ENCODE data around the gene DDX5. TPM values are rescaled to one million over a fixed set of nuclear protein-coding genes. Genes with fewer than 3 reads are reported as not detected.
"Not testable (repeated sequence)": the region's sequence is repeated elsewhere in the genome, so short reads cannot be mapped to it uniquely, and the experiment has no call there.

The DDX5 gene
- total and polyA plus RNA-seq, 9 donors = 372 to 750 (median 559) TPM

DNA sequence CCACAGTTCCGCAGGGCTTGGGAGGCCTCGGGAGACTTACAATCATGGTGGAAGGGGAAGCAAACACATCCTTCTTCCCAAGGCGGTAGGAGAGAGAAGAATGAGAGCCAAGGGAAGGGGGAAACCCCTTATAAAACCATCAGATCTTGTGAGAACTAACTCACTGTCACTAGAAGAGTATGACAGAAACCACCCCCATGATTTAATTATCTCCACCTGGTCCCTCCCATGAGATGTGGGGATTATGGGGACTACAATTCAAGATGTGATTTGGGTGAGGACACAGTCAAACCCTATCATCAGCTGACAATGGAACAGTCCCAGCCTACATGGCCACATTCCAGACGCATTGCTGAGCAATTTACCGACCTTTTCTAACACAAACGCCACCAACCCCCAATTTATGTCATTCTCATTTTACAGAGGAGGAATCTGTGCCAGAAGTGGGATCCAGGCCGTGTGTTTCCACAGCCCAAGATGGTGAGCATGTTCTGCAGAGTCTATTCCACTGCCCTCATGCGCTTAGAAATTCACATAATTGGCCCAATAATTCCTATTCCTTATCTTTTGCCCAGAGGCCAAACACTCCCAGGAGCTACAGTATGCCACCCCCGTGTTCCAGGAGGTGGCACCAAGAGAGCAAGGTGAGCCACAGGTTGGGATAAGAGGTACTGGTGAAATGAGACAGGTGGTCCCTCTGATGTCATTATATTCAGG is 39.9 kb downstream of the DDX5 start:
- Histone ChIP-seq H3K4me3 (no peak overlapping the region), H3K36me3 (no peaks in the 10 kb centered on the region), H3K4me1 (ENCODE audit: insufficient read depth) (no peaks in the 10 kb centered on the region), H3K9me3 (no peaks in the 10 kb centered on the region), H3K27ac (no peak overlapping the region), H3K27me3 (no peaks in the 10 kb centered on the region)
- DNase-seq = no peak
- TF ChIP-seq, protein P1, sequence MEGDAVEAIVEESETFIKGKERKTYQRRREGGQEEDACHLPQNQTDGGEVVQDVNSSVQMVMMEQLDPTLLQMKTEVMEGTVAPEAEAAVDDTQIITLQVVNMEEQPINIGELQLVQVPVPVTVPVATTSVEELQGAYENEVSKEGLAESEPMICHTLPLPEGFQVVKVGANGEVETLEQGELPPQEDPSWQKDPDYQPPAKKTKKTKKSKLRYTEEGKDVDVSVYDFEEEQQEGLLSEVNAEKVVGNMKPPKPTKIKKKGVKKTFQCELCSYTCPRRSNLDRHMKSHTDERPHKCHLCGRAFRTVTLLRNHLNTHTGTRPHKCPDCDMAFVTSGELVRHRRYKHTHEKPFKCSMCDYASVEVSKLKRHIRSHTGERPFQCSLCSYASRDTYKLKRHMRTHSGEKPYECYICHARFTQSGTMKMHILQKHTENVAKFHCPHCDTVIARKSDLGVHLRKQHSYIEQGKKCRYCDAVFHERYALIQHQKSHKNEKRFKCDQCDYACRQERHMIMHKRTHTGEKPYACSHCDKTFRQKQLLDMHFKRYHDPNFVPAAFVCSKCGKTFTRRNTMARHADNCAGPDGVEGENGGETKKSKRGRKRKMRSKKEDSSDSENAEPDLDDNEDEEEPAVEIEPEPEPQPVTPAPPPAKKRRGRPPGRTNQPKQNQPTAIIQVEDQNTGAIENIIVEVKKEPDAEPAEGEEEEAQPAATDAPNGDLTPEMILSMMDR (IDR thresholded peaks at IDR 0.05) = no peak
- TF ChIP-seq POLR2A (IDR thresholded peaks at IDR 0.05) = no peak
- TF ChIP-seq EP300 (IDR thresholded peaks at IDR 0.05) = no peak
- intact Hi-C loops (cut with DNase I) = no loop called here
- WGBS, 3 donors = 72 to 78% (median 74%) methylated on average over 9 of the region's 9 CpGs

DNA sequence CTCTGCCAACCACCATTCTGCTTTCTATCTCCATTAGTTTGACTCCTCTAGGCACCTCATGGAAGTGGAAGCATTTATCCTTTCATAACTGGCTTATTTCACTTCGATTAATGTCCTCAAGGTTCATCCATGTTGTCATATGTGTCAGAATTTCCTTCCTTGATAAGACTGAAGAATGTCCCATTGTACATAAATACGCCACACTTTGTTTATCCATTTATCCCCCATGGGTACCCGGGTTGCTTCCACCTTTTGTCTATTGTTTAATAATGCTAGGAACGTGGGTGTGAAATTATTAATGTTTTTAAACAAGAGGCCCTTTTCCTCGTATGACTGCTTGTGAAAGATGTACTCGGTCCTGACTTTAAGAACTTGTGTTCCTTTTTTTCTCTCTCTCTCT is 44.3 kb downstream of the DDX5 start:
- no peaks in the 10 kb centered on the region for H3K27me3 ChIP-seq
- 72 to 74% (median 72%) methylated on average over 6 of the region's 6 CpGs for WGBS, 3 donors
- no peaks in the 10 kb centered on the region for H3K9me3 ChIP-seq
- no peaks in the 10 kb centered on the region for H3K36me3 ChIP-seq
- H3K4me1 ChIP-seq (ENCODE audit: insufficient read depth) = peaks cover 1% of the 10 kb centered on the region
- no peak for DNase-seq
- intact Hi-C loops (cut with DNase I) = no loop called here
- H3K27ac ChIP-seq = no peak overlapping the region
- H3K4me3 ChIP-seq = no peak overlapping the region
- TF ChIP-seq, protein P1 (IDR thresholded peaks at IDR 0.05) = no peak
- TF ChIP-seq EP300 (IDR thresholded peaks at IDR 0.05) (no peak), POLR2A (IDR thresholded peaks at IDR 0.05) (no peak)

DNA sequence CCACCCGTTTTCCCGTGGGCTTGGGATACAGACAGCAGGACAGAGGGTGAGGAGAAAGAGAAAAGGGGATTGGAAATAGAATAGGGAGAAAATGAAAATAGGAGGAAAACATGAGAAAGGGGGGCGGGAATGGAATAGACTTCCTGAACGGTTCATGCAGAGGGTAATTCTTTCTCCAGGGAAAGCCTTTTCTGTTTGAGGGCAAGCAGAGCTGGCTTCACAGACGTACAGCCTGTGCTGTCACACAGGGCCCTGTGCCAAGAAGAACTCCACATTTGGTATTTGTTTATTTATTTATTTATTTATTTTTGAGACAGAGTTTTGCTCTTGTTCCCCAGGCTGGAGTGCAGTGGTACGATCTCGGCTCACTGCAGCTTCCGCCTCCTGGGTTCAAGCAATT is 45.1 kb downstream of the DDX5 start:
- H3K27me3 ChIP-seq = no peaks in the 10 kb centered on the region
- no peaks in the 10 kb centered on the region for H3K36me3 ChIP-seq
- DNase-seq = peak in 1 of 5 donors; percentile 35
- H3K27ac ChIP-seq = no peak overlapping the region
- H3K4me3 ChIP-seq = no peak overlapping the region
- H3K9me3 ChIP-seq = no peaks in the 10 kb centered on the region
- intact Hi-C loops (cut with DNase I) = no loop called here
- H3K4me1 ChIP-seq (ENCODE audit: insufficient read depth) = peaks cover 1% of the 10 kb centered on the region
- WGBS, 3 donors = 73 to 76% (median 74%) methylated on average over 8 of the region's 8 CpGs
- TF ChIP-seq EP300 (IDR thresholded peaks at IDR 0.05) (no peak), POLR2A (IDR thresholded peaks at IDR 0.05) (no peak)
- TF ChIP-seq, protein P1 (IDR thresholded peaks at IDR 0.05) = no peak

DNA sequence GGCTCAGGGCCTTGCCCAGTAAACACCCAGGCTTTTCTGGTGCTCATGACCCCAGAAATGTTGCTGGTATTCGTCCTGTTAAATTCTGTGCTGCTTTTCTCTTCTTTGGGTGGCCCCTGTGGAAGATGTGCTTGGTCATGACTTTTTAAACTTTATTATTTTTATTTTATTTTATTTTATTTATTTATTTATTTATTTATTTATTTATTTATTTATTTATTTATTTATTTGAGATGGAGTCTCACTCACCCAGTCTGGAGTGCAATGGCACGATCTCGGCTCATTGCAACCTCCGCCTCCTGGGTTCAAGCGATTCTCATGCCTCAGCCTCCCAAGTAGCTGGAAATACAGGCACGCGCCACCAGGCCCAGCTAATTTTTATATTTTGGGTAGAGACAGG is 46.3 kb downstream of the DDX5 start:
- DNase-seq; H3K9me3 ChIP-seq; H3K4me3 ChIP-seq; H3K27ac ChIP-seq; H3K36me3 ChIP-seq; H3K27me3 ChIP-seq; H3K4me1 ChIP-seq (ENCODE audit: insufficient read depth); intact Hi-C loops (cut with DNase I): not testable (repeated sequence)
- WGBS, 3 donors = 96 to 98% (median 96%) methylated on average over 7 of the region's 7 CpGs

DNA sequence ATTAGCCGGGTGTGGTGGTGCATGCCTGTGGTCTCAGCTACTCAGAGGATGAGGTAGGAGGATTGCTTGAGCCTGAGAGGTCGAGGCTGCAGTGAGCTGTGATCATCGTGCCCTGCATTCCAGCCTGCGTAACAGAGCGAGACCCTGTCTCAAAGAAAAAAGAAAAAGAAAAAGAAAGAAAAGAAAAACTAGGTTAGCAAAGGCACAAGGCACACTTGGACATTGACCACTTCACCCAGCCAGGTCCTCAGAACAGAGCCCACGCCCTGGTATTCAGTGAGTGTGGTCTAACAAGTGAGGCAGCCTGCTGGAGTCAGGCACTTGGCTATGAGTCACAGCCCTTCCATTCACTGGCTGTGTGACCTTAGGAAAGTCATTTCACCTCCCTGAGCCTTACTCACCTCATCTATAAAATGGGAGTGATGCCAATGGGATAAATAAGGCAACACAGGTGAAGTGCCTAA is 46.8 kb downstream of the DDX5 start:
- DNase-seq = no peak
- Histone ChIP-seq H3K27ac (no peak overlapping the region), H3K4me3 (no peak overlapping the region), H3K27me3 (no peaks in the 10 kb centered on the region), H3K4me1 (ENCODE audit: insufficient read depth) (peaks cover 1% of the 10 kb centered on the region), H3K9me3 (no peaks in the 10 kb centered on the region), H3K36me3 (no peaks in the 10 kb centered on the region)
- intact Hi-C loops (cut with DNase I) = no loop called here
- whole genome bisulfite sequencing, 3 donors = 58 to 66% (median 63%) methylated on average over 6 of the region's 6 CpGs
- TF ChIP-seq, protein P1 (IDR thresholded peaks at IDR 0.05) = no peak

Measured in ovary (tissue), 9 donors.